Mesenchymal stem cell (in vitro differentiated cells and primary cell): ENCODE data around the gene CYSLTR2.

ENCODE experiments used
- DNase-seq: peaks from one replicate; pipeline ENCODE4 v3.0.0-alpha.2; 2013
- H2AFZ ChIP-seq: one replicate; pipeline ENCODE4 v1.6.1; 2013; ENCODE audit warnings: low read depth, mild to moderate bottlenecking, control low read depth, inconsistent platforms, low read length, moderate library complexity
- H2AK5ac ChIP-seq: 2 replicates; pipeline ENCODE4 v1.6.1; 2013; ENCODE audit warnings: low read length, moderate library complexity, mild to moderate bottlenecking, inconsistent platforms; ENCODE audit not compliant: severe bottlenecking
- H2BK120ac ChIP-seq: one replicate; pipeline ENCODE4 v1.6.1; 2013; ENCODE audit warnings: low read depth, mild to moderate bottlenecking, inconsistent platforms, low read length, moderate library complexity
- H2BK12ac ChIP-seq, 2 experiments: one replicate each; pipeline ENCODE4 v1.6.1; 2013; ENCODE audit warnings: inconsistent platforms in 2 of 2, low read length in 2 of 2, mild to moderate bottlenecking in 2 of 2, moderate library complexity in 2 of 2, control low read depth in 1 of 2
- H2BK15ac ChIP-seq: one replicate; pipeline ENCODE4 v1.6.1; 2013; ENCODE audit warnings: mild to moderate bottlenecking, low read depth, inconsistent platforms; ENCODE audit not compliant: poor library complexity, severe bottlenecking
- H2BK5ac ChIP-seq: 2 replicates; pipeline ENCODE4 v1.6.1; 2013; ENCODE audit warnings: low read depth, mild to moderate bottlenecking, low read length, control low read depth, inconsistent platforms; ENCODE audit not compliant: poor library complexity, severe bottlenecking
- H3K14ac ChIP-seq, 2 experiments: one replicate each; pipeline ENCODE4 v1.6.1; 2013; ENCODE audit warnings: inconsistent platforms in 2 of 2, low read length in 2 of 2, control low read depth in 1 of 2, mild to moderate bottlenecking in 1 of 2, moderate library complexity in 1 of 2
- H3K18ac ChIP-seq, 2 experiments: one replicate each; pipeline ENCODE4 v1.6.1; 2013; ENCODE audit warnings: inconsistent platforms in 2 of 2, low read length in 2 of 2, control low read depth in 1 of 2, low read depth in 1 of 2, mild to moderate bottlenecking in 1 of 2
- H3K23ac ChIP-seq, 2 experiments: one replicate each; pipeline ENCODE4 v1.6.1; 2013; ENCODE audit warnings: inconsistent platforms in 2 of 2, low read length in 2 of 2, mild to moderate bottlenecking in 2 of 2, moderate library complexity in 2 of 2, control low read depth in 1 of 2
- H3K27ac ChIP-seq: 2 replicates; pipeline ENCODE4 v1.5.1; 2013; ENCODE audit warnings: mild to moderate bottlenecking, moderate library complexity, low read length, control low read depth, inconsistent platforms; ENCODE audit not compliant: poor library complexity, severe bottlenecking
- H3K27me3 ChIP-seq, 2 experiments: 2 replicates each; pipeline versions ENCODE4 v1.6.1 to v1.7.0; 2013; ENCODE audit warnings: low read length in 2 of 2, mild to moderate bottlenecking in 2 of 2, moderate library complexity in 2 of 2, control low read depth in 1 of 2, inconsistent platforms in 1 of 2; ENCODE audit not compliant: control insufficient read depth in 1 of 2, insufficient read depth in 1 of 2
- H3K36me3 ChIP-seq, 2 experiments: 2 replicates each; pipeline versions ENCODE4 v1.6.1 to v1.7.0; 2013; ENCODE audit warnings: low read length in 2 of 2, control low read depth in 1 of 2, inconsistent platforms in 1 of 2, low read depth in 1 of 2, mild to moderate bottlenecking in 1 of 2; ENCODE audit not compliant: insufficient read depth in 2 of 2, control insufficient read depth in 1 of 2
- H3K4ac ChIP-seq, 2 experiments: one replicate each; pipeline ENCODE4 v1.6.1; 2013; ENCODE audit warnings: inconsistent platforms in 2 of 2, low read length in 2 of 2, mild to moderate bottlenecking in 2 of 2, moderate library complexity in 2 of 2, control low read depth in 1 of 2, low read depth in 1 of 2
- H3K4me1 ChIP-seq: 2 replicates; pipeline ENCODE4 v1.6.1; 2013; ENCODE audit warnings: low read depth, low read length, control low read depth; ENCODE audit not compliant: control insufficient read depth, insufficient read depth
- H3K4me2 ChIP-seq: 2 replicates; pipeline ENCODE4 v1.6.1; 2013; ENCODE audit warnings: low read length, mild to moderate bottlenecking, inconsistent platforms; ENCODE audit not compliant: poor library complexity, severe bottlenecking
- H3K4me3 ChIP-seq, 2 experiments: 2 replicates each; pipeline versions ENCODE4 v1.5.1 to v1.7.0; 2013; ENCODE audit warnings: low read length in 2 of 2, mild to moderate bottlenecking in 2 of 2, control low read depth in 1 of 2, low read depth in 1 of 2; ENCODE audit not compliant: insufficient read depth in 1 of 2
- H3K79me1 ChIP-seq: replicated peaks from 2 replicates; pipeline ENCODE4 v1.6.1; 2013; ENCODE audit warnings: mild to moderate bottlenecking, control low read depth, low read length, inconsistent platforms; ENCODE audit not compliant: poor library complexity, severe bottlenecking
- H3K9ac ChIP-seq: 2 replicates; pipeline ENCODE4 v1.7.0; 2013; ENCODE audit warnings: mild to moderate bottlenecking, low read length, moderate library complexity
- H3K9me3 ChIP-seq: 2 replicates; pipeline ENCODE4 v1.7.0; 2013; ENCODE audit warnings: mild to moderate bottlenecking, low read length; ENCODE audit not compliant: control insufficient read depth
- H4K8ac ChIP-seq: one replicate; pipeline ENCODE4 v1.6.1; 2013; ENCODE audit warnings: inconsistent platforms, mild to moderate bottlenecking, low read length, moderate library complexity
- H4K91ac ChIP-seq: one replicate; pipeline ENCODE4 v1.6.1; 2013; ENCODE audit warnings: mild to moderate bottlenecking, low read length, inconsistent platforms
- WGBS: methylation state at CpG from one replicate; pipeline ENCODE4 v1.1.7; 2013; ENCODE audit warnings: mixed read lengths; 5-methylcytosine and 5-hydroxymethylcytosine counted together

The CYSLTR2 gene

DNA sequence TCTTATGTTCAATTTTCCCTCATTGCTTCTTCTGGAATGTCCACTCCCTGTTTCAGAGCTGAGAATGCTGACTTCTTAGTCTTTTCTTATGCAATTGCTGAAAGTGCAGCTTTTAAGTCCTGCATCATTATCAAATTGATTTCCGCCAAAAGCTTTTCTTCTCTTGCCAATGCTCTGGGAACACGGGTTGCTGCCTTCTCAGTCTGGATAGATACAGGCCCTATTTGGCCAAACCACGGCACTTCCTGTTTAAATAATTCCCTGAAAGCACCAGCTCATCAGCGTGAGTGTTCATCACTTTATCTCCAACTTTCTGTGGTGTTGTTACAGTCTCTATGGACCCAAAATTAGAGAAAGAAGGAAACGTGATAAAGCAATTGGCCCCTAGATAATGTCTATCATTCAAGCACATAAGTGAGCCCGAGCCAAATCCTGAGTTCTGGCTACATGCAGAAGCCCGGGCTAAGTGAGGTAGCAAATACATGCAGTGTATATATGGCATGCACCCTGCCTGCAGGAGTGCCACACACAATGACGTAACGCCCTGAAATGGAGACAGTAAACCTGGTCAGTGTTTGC lies 85.7 kb downstream of the CYSLTR2 start:
- Histone ChIP-seq H3K4me1 (peaks cover 1% of the 10 kb centered on the region), H2BK5ac (no peak overlapping the region), H4K91ac (no peak overlapping the region), H3K23ac (no peak overlapping the region), H2AFZ (no peak overlapping the region), H2AK5ac (no peak overlapping the region), H3K4me2 (no peak overlapping the region), H2BK15ac (no peak overlapping the region), H2BK120ac (no peak overlapping the region), H3K4me3 (no peak overlapping the region), H3K27ac (no peak overlapping the region), H4K8ac (no peak overlapping the region), H3K27me3 (peaks cover 0 to 65% of the 10 kb centered on the region in 2 experiments), H3K9ac (no peak overlapping the region), H2BK12ac (peak overlapping the region in 1 of 2 experiments; percentile 21), H3K9me3 (no peaks in the 10 kb centered on the region), H3K79me1 (no peaks in the 10 kb centered on the region), H3K18ac (no peak overlapping the region), H3K4ac (peak overlapping the region in 1 of 2 experiments; percentile 47), H3K14ac (peak overlapping the region in 1 of 2 experiments; percentile 92), H3K36me3 (no peaks in the 10 kb centered on the region)
- DNase-seq = peak; percentile 51
- WGBS = 49% methylated on average over 9 of the region's 9 CpGs

DNA sequence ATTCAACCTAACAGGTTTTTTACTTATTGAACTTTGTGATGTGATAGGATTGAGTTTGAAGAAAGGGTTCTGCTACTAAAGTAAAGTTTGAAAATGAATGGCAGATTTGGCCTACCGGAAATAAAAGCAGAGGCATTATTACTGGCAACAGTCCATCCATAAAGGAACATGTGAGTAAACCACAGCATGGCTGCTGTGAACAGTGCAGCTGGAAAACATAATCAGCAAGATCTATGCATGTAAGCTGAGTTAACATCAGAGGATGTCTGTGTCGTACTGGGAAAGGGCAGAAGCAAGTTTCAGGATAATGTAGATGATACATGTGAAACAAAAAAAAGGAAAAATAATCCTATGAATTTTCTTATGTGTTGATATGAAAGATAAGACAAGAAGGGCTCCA lies 87.6 kb downstream of the CYSLTR2 start:
- Histone ChIP-seq H3K14ac (no peak overlapping the region), H3K4me3 (no peak overlapping the region), H3K9ac (no peak overlapping the region), H4K91ac (no peak overlapping the region), H4K8ac (no peak overlapping the region), H3K9me3 (no peaks in the 10 kb centered on the region), H3K4ac (no peak overlapping the region), H2BK15ac (no peak overlapping the region), H3K27me3 (peaks cover 0 to 50% of the 10 kb centered on the region in 2 experiments), H3K18ac (no peak overlapping the region), H3K4me2 (no peak overlapping the region), H3K36me3 (no peaks in the 10 kb centered on the region), H3K79me1 (no peaks in the 10 kb centered on the region), H3K4me1 (peaks cover 1% of the 10 kb centered on the region), H2BK5ac (no peak overlapping the region), H3K23ac (no peak overlapping the region), H3K27ac (no peak overlapping the region), H2AFZ (no peak overlapping the region), H2AK5ac (no peak overlapping the region), H2BK120ac (no peak overlapping the region), H2BK12ac (peak overlapping the region in 1 of 2 experiments; percentile 2)
- 65% methylated on average over 2 of the region's 2 CpGs for WGBS
- DNase-seq = peak; percentile 66

DNA sequence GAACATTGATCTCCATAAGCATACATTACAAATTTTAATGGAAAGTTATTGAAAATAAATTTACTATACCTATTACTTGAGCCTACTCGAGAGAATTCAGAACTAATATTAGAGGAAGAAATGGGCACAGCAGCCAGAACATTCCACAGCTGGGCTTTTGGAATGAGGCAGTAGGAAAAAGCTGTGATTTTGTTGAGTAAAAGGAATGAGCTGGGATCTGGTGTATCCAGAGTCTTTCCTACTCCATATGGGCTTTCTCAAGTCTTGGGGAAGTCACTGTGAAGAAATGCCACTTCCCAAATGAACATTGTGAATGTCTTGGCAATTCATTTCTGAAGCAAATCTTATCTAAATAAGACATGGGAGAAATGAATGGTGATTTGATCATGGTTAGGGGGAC lies 93.1 kb downstream of the CYSLTR2 start:
- WGBS = 36% methylated on average over 1 of the region's 1 CpG
- H3K4me1 ChIP-seq = peaks cover 10% of the 10 kb centered on the region
- H4K8ac ChIP-seq = no peak overlapping the region
- H4K91ac ChIP-seq = no peak overlapping the region
- no peak overlapping the region for H2BK15ac ChIP-seq
- no peak for DNase-seq
- no peak overlapping the region for H2AFZ ChIP-seq
- peaks cover 0 to 8% of the 10 kb centered on the region in 2 experiments for H3K27me3 ChIP-seq
- H3K4ac ChIP-seq = no peak overlapping the region
- no peaks in the 10 kb centered on the region for H3K36me3 ChIP-seq
- H3K4me2 ChIP-seq = no peak overlapping the region
- H2BK5ac ChIP-seq = no peak overlapping the region
- H2BK120ac ChIP-seq = no peak overlapping the region
- no peak overlapping the region for H3K27ac ChIP-seq
- no peak overlapping the region for H2AK5ac ChIP-seq
- no peak overlapping the region for H2BK12ac ChIP-seq
- no peak overlapping the region for H3K4me3 ChIP-seq
- no peaks in the 10 kb centered on the region for H3K79me1 ChIP-seq
- no peak overlapping the region for H3K14ac ChIP-seq
- no peak overlapping the region for H3K9ac ChIP-seq
- H3K18ac ChIP-seq = no peak overlapping the region
- no peak overlapping the region for H3K23ac ChIP-seq
- no peaks in the 10 kb centered on the region for H3K9me3 ChIP-seq

DNA sequence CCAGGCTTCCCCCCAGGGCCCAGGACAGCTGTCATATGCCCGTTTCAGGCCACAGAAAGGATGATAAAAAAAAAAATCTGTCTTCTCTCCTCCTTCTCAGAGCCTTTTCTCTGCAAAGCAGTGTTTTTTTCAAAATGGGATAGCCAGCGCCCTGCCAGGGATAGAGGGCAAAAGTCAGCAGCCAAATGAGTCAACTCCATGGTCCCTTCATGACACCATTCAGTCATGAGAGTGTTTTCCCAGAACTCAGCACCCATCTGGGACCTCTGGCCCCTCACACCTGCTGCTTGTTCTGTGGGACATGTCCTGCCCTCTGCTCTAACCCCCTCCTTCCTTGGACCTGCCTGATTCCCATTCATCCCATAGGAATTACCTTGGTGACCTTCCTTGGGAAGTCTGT lies 95.0 kb downstream of the CYSLTR2 start:
- 50% methylated on average over 2 of the region's 2 CpGs for WGBS

More for the DNA sequence above, 95.0 kb downstream of the CYSLTR2 start:
- Histone ChIP-seq H3K9me3 (no peaks in the 10 kb centered on the region), H3K9ac (peak overlapping the region; percentile 44), H3K4ac (no peak overlapping the region), H3K4me1 (peaks cover 10% of the 10 kb centered on the region), H4K91ac (peak overlapping the region; percentile 45), H3K4me3 (no peak overlapping the region), H2AFZ (no peak overlapping the region), H4K8ac (peak overlapping the region; percentile 67), H2AK5ac (peak overlapping the region; percentile 30), H3K23ac (no peak overlapping the region), H3K36me3 (no peaks in the 10 kb centered on the region), H3K79me1 (no peaks in the 10 kb centered on the region), H3K4me2 (no peak overlapping the region), H2BK15ac (peak overlapping the region; percentile 13), H3K14ac (no peak overlapping the region), H3K27ac (peak overlapping the region; percentile 50), H3K27me3 (peaks cover 0 to 8% of the 10 kb centered on the region in 2 experiments), H2BK5ac (no peak overlapping the region), H2BK12ac (peak overlapping the region; percentile 80 to 96), H3K18ac (peak overlapping the region in 1 of 2 experiments; percentile 88), H2BK120ac (no peak overlapping the region)
- peak; percentile 59 for DNase-seq
